CMK (cell line): ENCODE results near the gene PLAC8L1.

ENCODE experiments used
- DNase-seq: peaks from one replicate; pipeline ENCODE4 v3.0.0-alpha.2; 2010; ENCODE audit warnings: low read depth

The PLAC8L1 gene

GRCh38 chr5:146079695-146080373, 25.5 kb downstream of the PLAC8L1 start:
- no peak for DNase-seq

GRCh38 chr5:146078566-146078965, 26.8 kb downstream of the PLAC8L1 start:
- no peak for DNase-seq

GRCh38 chr5:146076455-146076854, 28.9 kb downstream of the PLAC8L1 start:
- no peak for DNase-seq

GRCh38 chr5:146076028-146076427, 29.3 kb downstream of the PLAC8L1 start:
- DNase-seq = no peak

- DNase-seq = no peak
Measured at GRCh38 chr5:146073239-146073900, 32.0 kb downstream of the PLAC8L1 start.

- DNase-seq = no peak
Measured at GRCh38 chr5:146072595-146072994, 32.8 kb downstream of the PLAC8L1 start.

GRCh38 chr5:146071171-146071570, 34.2 kb downstream of the PLAC8L1 start:
- no peak for DNase-seq

GRCh38 chr5:146070746-146071145, 34.6 kb downstream of the PLAC8L1 start:
- DNase-seq = no peak

GRCh38 chr5:146069780-146070099, 35.6 kb downstream of the PLAC8L1 start:
- DNase-seq = no peak

GRCh38 chr5:146068977-146069779, 36.2 kb downstream of the PLAC8L1 start:
- no peak for DNase-seq

- no peak for DNase-seq
Measured at GRCh38 chr5:146068206-146068605, 37.2 kb downstream of the PLAC8L1 start.

- no peak for DNase-seq
Measured at GRCh38 chr5:146066968-146067367, 38.4 kb downstream of the PLAC8L1 start.

- DNase-seq = no peak
Measured at GRCh38 chr5:146060221-146060585, 45.2 kb downstream of the PLAC8L1 start.

GRCh38 chr5:146059460-146060220, 45.7 kb downstream of the PLAC8L1 start:
- DNase-seq = no peak

- DNase-seq = no peak
Measured at GRCh38 chr5:146055432-146055831, 49.9 kb downstream of the PLAC8L1 start.

- no peak for DNase-seq
Measured at GRCh38 chr5:146052780-146053179, 52.6 kb downstream of the PLAC8L1 start.

- DNase-seq = no peak
Measured at GRCh38 chr5:146051678-146052077, 53.7 kb downstream of the PLAC8L1 start.

- DNase-seq = no peak
Measured at GRCh38 chr5:146050086-146050485, 55.3 kb downstream of the PLAC8L1 start.

GRCh38 chr5:146049704-146050026, 55.7 kb downstream of the PLAC8L1 start:
- no peak for DNase-seq

- DNase-seq = no peak
Measured at GRCh38 chr5:146048994-146049703, 56.2 kb downstream of the PLAC8L1 start.

- no peak for DNase-seq
Measured at GRCh38 chr5:146047396-146047795, 58.0 kb downstream of the PLAC8L1 start.

- DNase-seq = no peak
Measured at GRCh38 chr5:146043722-146044121, 61.7 kb downstream of the PLAC8L1 start.
